Chondrocyte (in vitro differentiated cells): ENCODE measurements around the gene AHRR. TPM values are rescaled to one million over a fixed set of nuclear protein-coding genes. Genes with fewer than 3 reads are reported as not detected.

Source experiments
- DNase-seq: peaks from one replicate; pipeline ENCODE4 v3.0.0; 2021; ENCODE audit warnings: mixed read lengths, low spot score
- H3K27ac Mint-ChIP-seq: one replicate; pipeline ENCODE4 v1.8.0; 2021; ENCODE audit warnings: mild to moderate bottlenecking, moderate library complexity, mixed read lengths; ENCODE audit not compliant: unreplicated experiment
- H3K27me3 Mint-ChIP-seq: 2 replicates; pipeline ENCODE4 v1.8.0; 2021; ENCODE audit warnings: low read depth, mixed read lengths
- H3K36me3 Mint-ChIP-seq: 2 replicates; pipeline ENCODE4 v1.8.0; 2021; ENCODE audit warnings: low read depth, mixed read lengths
- H3K4me1 Mint-ChIP-seq: 2 replicates; pipeline ENCODE4 v1.8.0; 2021; ENCODE audit warnings: low read depth, mild to moderate bottlenecking, mixed read lengths
- H3K4me3 Mint-ChIP-seq: one replicate; pipeline ENCODE4 v1.8.0; 2021; ENCODE audit warnings: mild to moderate bottlenecking, moderate library complexity, mixed read lengths; ENCODE audit not compliant: unreplicated experiment
- H3K9me3 Mint-ChIP-seq: 2 replicates; pipeline ENCODE4 v1.8.0; 2021; ENCODE audit warnings: low read depth, mixed read lengths
- total RNA-seq: library from RNA; stranded (reverse); gene quantifications from 3 replicates; pipeline ENCODE4 v1.2.1, GENCODE V29; 2021
- TF ChIP-seq, protein P1 (sequence below): fragments of 200-600 bp; sonication (generic); IDR thresholded peaks from 2 replicates; pipeline ENCODE4 v1.5.0; 2021; ENCODE audit warnings: antibody characterized with exemption, mild to moderate bottlenecking, moderate library complexity

Gene AHRR
- total RNA-seq, 1 donor from 2014 or later: 17.3 TPM

DNA sequence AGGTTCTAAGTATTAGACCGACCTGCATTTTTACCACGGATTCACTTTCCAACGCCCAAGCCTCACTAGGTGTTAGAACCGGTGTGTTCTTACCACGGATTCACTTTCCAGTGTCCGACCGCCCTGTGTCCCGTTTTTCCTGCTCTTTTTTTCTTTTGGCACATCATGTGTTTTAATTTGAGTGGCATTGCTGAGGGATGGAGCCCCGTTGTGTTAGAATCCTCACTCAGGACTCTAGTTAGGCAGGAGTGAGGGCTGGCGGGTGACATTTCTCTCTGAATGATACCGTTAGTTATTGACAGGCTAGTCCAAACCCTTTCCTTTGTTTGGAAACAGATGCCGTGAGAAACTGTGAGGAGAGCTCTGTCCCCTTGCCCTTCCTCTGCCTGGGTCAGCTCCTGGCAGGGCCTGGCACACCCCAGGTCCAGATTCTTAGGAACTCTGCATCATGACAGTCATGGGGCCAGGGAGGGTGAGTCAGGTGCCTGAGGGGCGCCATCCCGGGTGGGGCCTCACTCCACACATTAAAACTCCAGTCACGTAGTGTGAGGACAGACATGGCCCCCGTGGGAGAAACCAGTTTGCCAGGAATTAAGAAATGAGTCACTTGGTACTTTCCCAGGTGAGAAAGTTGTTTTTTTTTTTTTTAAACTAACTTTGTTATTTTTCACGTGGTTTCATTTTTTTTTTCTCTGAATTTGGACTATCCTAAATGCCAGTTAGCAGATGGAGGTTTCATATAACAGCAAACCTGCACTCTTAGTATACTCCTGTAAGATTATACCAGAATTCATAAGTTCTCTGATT, 137.2 kb downstream of the AHRR start:
- Mint-ChIP-seq H3K9me3 (no peaks in the 10 kb centered on the region), H3K36me3 (peaks cover 32% of the 10 kb centered on the region), H3K27ac (peak overlapping the region; percentile 65), H3K4me3 (no peak overlapping the region), H3K27me3 (no peaks in the 10 kb centered on the region), H3K4me1 (peaks cover 9% of the 10 kb centered on the region)
- peak; percentile 61 for DNase-seq
- TF ChIP-seq, protein P1, sequence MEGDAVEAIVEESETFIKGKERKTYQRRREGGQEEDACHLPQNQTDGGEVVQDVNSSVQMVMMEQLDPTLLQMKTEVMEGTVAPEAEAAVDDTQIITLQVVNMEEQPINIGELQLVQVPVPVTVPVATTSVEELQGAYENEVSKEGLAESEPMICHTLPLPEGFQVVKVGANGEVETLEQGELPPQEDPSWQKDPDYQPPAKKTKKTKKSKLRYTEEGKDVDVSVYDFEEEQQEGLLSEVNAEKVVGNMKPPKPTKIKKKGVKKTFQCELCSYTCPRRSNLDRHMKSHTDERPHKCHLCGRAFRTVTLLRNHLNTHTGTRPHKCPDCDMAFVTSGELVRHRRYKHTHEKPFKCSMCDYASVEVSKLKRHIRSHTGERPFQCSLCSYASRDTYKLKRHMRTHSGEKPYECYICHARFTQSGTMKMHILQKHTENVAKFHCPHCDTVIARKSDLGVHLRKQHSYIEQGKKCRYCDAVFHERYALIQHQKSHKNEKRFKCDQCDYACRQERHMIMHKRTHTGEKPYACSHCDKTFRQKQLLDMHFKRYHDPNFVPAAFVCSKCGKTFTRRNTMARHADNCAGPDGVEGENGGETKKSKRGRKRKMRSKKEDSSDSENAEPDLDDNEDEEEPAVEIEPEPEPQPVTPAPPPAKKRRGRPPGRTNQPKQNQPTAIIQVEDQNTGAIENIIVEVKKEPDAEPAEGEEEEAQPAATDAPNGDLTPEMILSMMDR: no peak

DNA sequence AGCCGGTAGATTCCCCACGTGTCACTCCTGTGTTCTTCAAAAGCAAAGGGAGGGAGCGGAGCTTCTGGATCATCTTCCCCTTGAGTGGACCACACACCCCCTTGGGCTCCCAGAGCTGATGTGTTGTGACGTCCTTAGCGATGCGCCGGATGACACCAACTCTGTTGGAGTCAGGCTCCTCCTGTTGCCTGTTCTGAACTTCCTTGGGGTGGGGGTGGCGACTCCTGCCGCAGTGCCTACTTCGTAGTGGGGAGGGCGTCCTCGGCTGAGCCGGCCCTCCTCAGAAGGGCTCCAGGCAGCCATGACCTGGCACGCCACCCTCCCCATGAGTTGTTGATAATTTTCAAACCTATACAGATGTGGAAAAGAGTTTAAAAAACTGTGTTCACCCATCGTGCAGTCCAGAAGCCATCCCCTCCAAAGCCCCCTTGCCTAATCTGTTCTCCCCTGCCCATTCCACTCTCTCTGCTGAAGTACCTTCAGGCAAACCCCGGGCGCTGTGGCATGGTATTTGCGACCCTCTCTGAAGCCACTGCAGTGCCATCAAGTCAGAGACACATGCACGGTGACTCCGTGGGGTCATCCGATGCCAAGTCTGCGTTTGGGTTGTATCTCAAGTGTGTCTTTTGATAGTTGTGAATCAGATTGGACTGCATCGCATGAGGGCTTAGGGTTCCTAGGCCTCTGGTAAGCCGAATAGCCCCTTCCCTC, 138.2 kb downstream of the AHRR start:
- TF ChIP-seq, protein P1: no peak
- peaks cover 30% of the 10 kb centered on the region for H3K36me3 Mint-ChIP-seq
- H3K27ac Mint-ChIP-seq: no peak overlapping the region
- H3K4me3 Mint-ChIP-seq: no peak overlapping the region
- H3K9me3 Mint-ChIP-seq: no peaks in the 10 kb centered on the region
- H3K27me3 Mint-ChIP-seq: no peaks in the 10 kb centered on the region
- H3K4me1 Mint-ChIP-seq: peaks cover 9% of the 10 kb centered on the region
- peak; percentile 54 for DNase-seq

DNA sequence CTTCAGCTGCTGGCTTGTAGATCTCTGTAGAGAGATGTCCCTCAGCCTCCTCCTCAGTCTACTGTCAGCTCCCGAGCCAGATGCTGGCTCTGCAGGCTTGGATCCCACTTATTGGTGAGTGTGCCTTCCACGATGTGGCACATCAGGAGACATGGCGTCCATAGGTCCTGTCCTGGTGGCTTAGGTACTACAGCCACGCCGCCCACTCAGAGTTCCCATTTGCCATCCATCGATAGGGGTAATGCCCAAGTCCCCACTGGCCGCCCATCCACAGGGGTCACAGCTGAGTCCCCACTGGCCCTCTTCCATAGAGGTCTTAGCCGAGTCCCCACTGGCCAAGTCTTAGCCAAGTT, 138.7 kb downstream of the AHRR start:
- TF ChIP-seq, protein P1: no peak
- Mint-ChIP-seq H3K27me3 (no peaks in the 10 kb centered on the region), H3K4me1 (peaks cover 9% of the 10 kb centered on the region), H3K36me3 (peaks cover 29% of the 10 kb centered on the region), H3K9me3 (no peaks in the 10 kb centered on the region), H3K27ac (no peak overlapping the region), H3K4me3 (no peak overlapping the region)
- DNase-seq: peak; percentile 73

DNA sequence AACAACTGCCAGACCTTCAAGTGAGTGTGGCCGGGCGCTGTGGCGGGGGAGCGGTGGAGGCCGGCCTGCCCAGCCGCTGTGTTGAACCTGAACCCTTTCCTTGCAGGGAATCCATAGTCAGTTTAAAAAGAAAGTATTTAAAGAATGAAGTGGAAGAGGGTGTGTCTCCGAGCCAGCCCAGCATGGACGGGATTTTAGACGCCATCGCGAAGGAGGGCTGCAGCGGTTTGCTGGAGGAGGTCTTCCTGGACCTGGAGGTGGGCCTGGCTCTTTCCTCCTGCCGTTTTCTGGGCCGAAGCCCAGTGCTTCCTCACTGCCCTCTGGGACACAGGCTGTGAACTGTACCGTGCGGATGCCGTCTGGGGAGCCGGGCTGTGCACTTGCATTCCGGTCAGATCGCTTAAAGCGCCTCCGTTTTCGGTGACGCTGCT, 140.6 kb downstream of the AHRR start:
- DNase-seq: peak; percentile 59

DNA sequence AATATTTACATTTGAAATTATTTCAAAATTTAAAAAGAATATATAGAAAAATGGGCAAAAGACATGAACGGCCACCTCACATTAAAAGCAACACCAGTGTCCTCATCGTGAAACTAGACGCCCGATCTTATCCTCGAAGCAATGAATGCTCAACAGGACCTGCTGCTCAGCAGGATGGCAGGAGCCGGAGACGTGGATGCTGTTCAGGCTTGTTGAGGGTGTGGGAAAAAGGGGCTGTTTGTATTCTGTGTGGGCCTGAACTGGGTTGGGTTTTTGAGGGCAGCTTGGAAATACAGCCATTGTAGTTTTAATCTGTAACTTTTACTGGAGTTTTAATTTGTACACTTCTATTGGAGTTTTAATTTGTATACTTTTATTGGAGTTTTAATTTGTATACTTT, 141.8 kb downstream of the AHRR start:
- H3K27ac Mint-ChIP-seq: no peak overlapping the region
- H3K27me3 Mint-ChIP-seq: no peaks in the 10 kb centered on the region
- no peaks in the 10 kb centered on the region for H3K9me3 Mint-ChIP-seq
- TF ChIP-seq, protein P1: no peak
- peak; percentile 18 for DNase-seq
- H3K4me1 Mint-ChIP-seq: peaks cover 9% of the 10 kb centered on the region
- no peak overlapping the region for H3K4me3 Mint-ChIP-seq
- H3K36me3 Mint-ChIP-seq: peaks cover 24% of the 10 kb centered on the region

More for the DNA sequence above, 140.6 kb downstream of the AHRR start:
- Mint-ChIP-seq H3K9me3 (no peaks in the 10 kb centered on the region), H3K36me3 (peaks cover 29% of the 10 kb centered on the region), H3K27ac (peak overlapping the region; percentile 12), H3K4me3 (no peak overlapping the region), H3K27me3 (no peaks in the 10 kb centered on the region), H3K4me1 (peaks cover 9% of the 10 kb centered on the region)
- TF ChIP-seq, protein P1: no peak
